Measurements from ENCODE around the gene ELOVL6. TPM values are rescaled to one million over a fixed set of nuclear protein-coding genes. Genes with fewer than 3 reads are reported as not detected.
A peak's percentile ranks its signal among the peaks of the same experiment; 100 is the strongest.

The ELOVL6 gene
- total RNA-seq, 2 experiments from 2014 or later = 1.6 to 2.9 TPM

- H3K4me3 ChIP-seq (ENCODE audit: low read length) = no peak overlapping the region
- H3K36me3 ChIP-seq (ENCODE audit: insufficient read depth, low read length) = no peaks in the 10 kb centered on the region
- intact Hi-C loops (cut with DNase I, micrococcal nuclease) = loop anchor here in 1 of 2 experiments (10.0 kb wide), 1 partner anchor 1282 kb away; no protein-coding TSS in a partner anchor
- H3K27ac ChIP-seq (ENCODE audit: low read depth in 1 of 2, low read length in 2 of 2) = no peak overlapping the region
- H3K4me3 Mint-ChIP-seq = no peak overlapping the region
- no peak for DNase-seq
- ATAC-seq (ENCODE audit: poor library complexity) = no peak
- H3K27me3 ChIP-seq (ENCODE audit: control insufficient read depth in 1 of 2, insufficient read depth in 2 of 2, low read length in 2 of 2) = no peaks in the 10 kb centered on the region
- no peaks in the 10 kb centered on the region for H3K4me1 ChIP-seq (ENCODE audit: insufficient read depth, low read length)
- CTCF ChIA-PET = interaction anchor here (1.2 kb wide), 1 partner anchor 516 kb away, joined by 4 read pairs; no protein-coding TSS in a partner anchor
- no peaks in the 10 kb centered on the region for H3K36me3 Mint-ChIP-seq (ENCODE audit: low read depth)
- no peaks in the 10 kb centered on the region for H3K4me1 Mint-ChIP-seq (ENCODE audit: low read depth)
- no peak overlapping the region for H3K27ac Mint-ChIP-seq
- H3K9me3 Mint-ChIP-seq = no peaks in the 10 kb centered on the region
- no peaks in the 10 kb centered on the region for H3K9me3 ChIP-seq (ENCODE audit: control insufficient read depth in 1 of 2, insufficient read depth in 1 of 2, low read length in 2 of 2)
- POLR2A ChIA-PET = no interaction called here
- peaks cover 9% of the 10 kb centered on the region for H3K27me3 Mint-ChIP-seq
- no peak for TF ChIP-seq CTCF (IDR thresholded peaks at IDR 0.05)
These were observed 196.1 kb downstream of the ELOVL6 start for GRCh38 chr4:110002326-110002725.

- Mint-ChIP-seq H3K4me1 (ENCODE audit: low read depth) (no peaks in the 10 kb centered on the region), H3K36me3 (ENCODE audit: low read depth) (no peaks in the 10 kb centered on the region), H3K4me3 (no peak overlapping the region), H3K27me3 (peaks cover 17% of the 10 kb centered on the region), H3K27ac (no peak overlapping the region), H3K9me3 (no peaks in the 10 kb centered on the region)
- no peaks in the 10 kb centered on the region for H3K4me1 ChIP-seq (ENCODE audit: insufficient read depth, low read length)
- no peak for TF ChIP-seq CTCF (IDR thresholded peaks at IDR 0.05)
- CTCF ChIA-PET = interaction anchor here (0.7 to 2.8 kb wide), 5 partner anchors 511 to 1770 kb away, joined by 3 to 13 read pairs (median 6); no protein-coding TSS in a partner anchor
- DNase-seq = no peak
- H3K27me3 ChIP-seq (ENCODE audit: control insufficient read depth in 1 of 2, insufficient read depth in 2 of 2, low read length in 2 of 2) = peaks cover 0 to 6% of the 10 kb centered on the region in 2 experiments
- no peaks in the 10 kb centered on the region for H3K9me3 ChIP-seq (ENCODE audit: control insufficient read depth in 1 of 2, insufficient read depth in 1 of 2, low read length in 2 of 2)
- no peak for ATAC-seq (ENCODE audit: poor library complexity)
- H3K27ac ChIP-seq (ENCODE audit: low read depth in 1 of 2, low read length in 2 of 2) = no peak overlapping the region
- intact Hi-C loops (cut with DNase I, micrococcal nuclease) = loop anchor here (1.0 to 5.0 kb wide), 2 partner anchors 512 to 1283 kb away; no protein-coding TSS in a partner anchor
- H3K36me3 ChIP-seq (ENCODE audit: insufficient read depth, low read length) = no peaks in the 10 kb centered on the region
- no peak overlapping the region for H3K4me3 ChIP-seq (ENCODE audit: low read length)
- POLR2A ChIA-PET = interaction anchor here (1.6 kb wide), 1 partner anchor 516 kb away, joined by 6 read pairs; no protein-coding TSS in a partner anchor
These were observed 198.9 kb downstream of the ELOVL6 start for GRCh38 chr4:109999585-109999912.

- H3K9me3 ChIP-seq (ENCODE audit: control insufficient read depth in 1 of 2, insufficient read depth in 1 of 2, low read length in 2 of 2) = no peaks in the 10 kb centered on the region
- no peak overlapping the region for H3K4me3 ChIP-seq (ENCODE audit: low read length)
- H3K36me3 ChIP-seq (ENCODE audit: insufficient read depth, low read length) = no peaks in the 10 kb centered on the region
- Mint-ChIP-seq H3K27me3 (peaks cover 21% of the 10 kb centered on the region), H3K27ac (no peak overlapping the region), H3K4me3 (no peak overlapping the region), H3K9me3 (no peaks in the 10 kb centered on the region), H3K4me1 (ENCODE audit: low read depth) (no peaks in the 10 kb centered on the region), H3K36me3 (ENCODE audit: low read depth) (no peaks in the 10 kb centered on the region)
- H3K27me3 ChIP-seq (ENCODE audit: control insufficient read depth in 1 of 2, insufficient read depth in 2 of 2, low read length in 2 of 2) = peaks cover 0 to 6% of the 10 kb centered on the region in 2 experiments
- H3K27ac ChIP-seq (ENCODE audit: low read depth in 1 of 2, low read length in 2 of 2) = no peak overlapping the region
- intact Hi-C loops (cut with DNase I, micrococcal nuclease) = loop anchor here (1.0 to 5.0 kb wide), 3 partner anchors 512 to 1283 kb away; no protein-coding TSS in a partner anchor
- H3K4me1 ChIP-seq (ENCODE audit: insufficient read depth, low read length) = no peaks in the 10 kb centered on the region
- DNase-seq (peak in 6 of 14 experiments; percentile 1 to 84 (median 56)), ATAC-seq (ENCODE audit: poor library complexity) (peak; percentile 67)
- ChIA-PET CTCF (interaction anchor here (0.5 to 2.8 kb wide), 7 partner anchors 212 to 526 kb away, joined by 3 to 13 read pairs (median 3); no protein-coding TSS in a partner anchor), POLR2A (interaction anchor here (1.6 kb wide), 1 partner anchor 517 kb away, joined by 6 read pairs; no protein-coding TSS in a partner anchor)
- peak; percentile 92 for TF ChIP-seq CTCF (IDR thresholded peaks at IDR 0.05)
These were observed 199.4 kb downstream of the ELOVL6 start for GRCh38 chr4:109998867-109999584.
